ENCODE measurements around the gene BRIP1.

BRIP1 gene

GRCh38 chr17:61766520-61766919 is 96.8 kb downstream of the BRIP1 start:
- Mint-ChIP-seq H3K27ac (no peak overlapping the region), H3K4me1 (no peaks in the 10 kb centered on the region), H3K9me3 (peaks cover 44% of the 10 kb centered on the region), H3K27me3 (ENCODE audit: low read depth, poor library complexity) (no peaks in the 10 kb centered on the region), H3K4me3 (no peak overlapping the region), H3K36me3 (ENCODE audit: low read depth) (peaks cover 85% of the 10 kb centered on the region)
- TF ChIP-seq CTCF (IDR thresholded peaks at IDR 0.05): no peak
- DNase-seq: no peak

- DNase-seq: no peak
- H3K4me3 Mint-ChIP-seq: no peak overlapping the region
- peaks cover 33% of the 10 kb centered on the region for H3K9me3 Mint-ChIP-seq
- H3K36me3 Mint-ChIP-seq (ENCODE audit: low read depth): peaks cover 85% of the 10 kb centered on the region
- H3K27me3 Mint-ChIP-seq (ENCODE audit: low read depth, poor library complexity): no peaks in the 10 kb centered on the region
- no peaks in the 10 kb centered on the region for H3K4me1 Mint-ChIP-seq
- no peak overlapping the region for H3K27ac Mint-ChIP-seq
- no peak for TF ChIP-seq CTCF (IDR thresholded peaks at IDR 0.05)
Observed at GRCh38 chr17:61764846-61765245, 98.5 kb downstream of the BRIP1 start.

GRCh38 chr17:61761827-61762226 is 101.5 kb downstream of the BRIP1 start:
- peaks cover 84% of the 10 kb centered on the region for H3K36me3 Mint-ChIP-seq (ENCODE audit: low read depth)
- no peaks in the 10 kb centered on the region for H3K4me1 Mint-ChIP-seq
- no peak for TF ChIP-seq CTCF (IDR thresholded peaks at IDR 0.05)
- no peak overlapping the region for H3K4me3 Mint-ChIP-seq
- peaks cover 31% of the 10 kb centered on the region for H3K9me3 Mint-ChIP-seq
- no peak overlapping the region for H3K27ac Mint-ChIP-seq
- no peaks in the 10 kb centered on the region for H3K27me3 Mint-ChIP-seq (ENCODE audit: low read depth, poor library complexity)
- no peak for DNase-seq

- Mint-ChIP-seq H3K9me3 (peaks cover 31% of the 10 kb centered on the region), H3K27me3 (ENCODE audit: low read depth, poor library complexity) (no peaks in the 10 kb centered on the region), H3K4me3 (no peak overlapping the region), H3K4me1 (no peaks in the 10 kb centered on the region), H3K27ac (no peak overlapping the region), H3K36me3 (ENCODE audit: low read depth) (peaks cover 77% of the 10 kb centered on the region)
- no peak for TF ChIP-seq CTCF (IDR thresholded peaks at IDR 0.05)
- DNase-seq: no peak
Observed at GRCh38 chr17:61759362-61759761, 104.0 kb downstream of the BRIP1 start.

GRCh38 chr17:61758430-61758829 is 104.9 kb downstream of the BRIP1 start:
- peaks cover 75% of the 10 kb centered on the region for H3K36me3 Mint-ChIP-seq (ENCODE audit: low read depth)
- no peak for TF ChIP-seq CTCF (IDR thresholded peaks at IDR 0.05)

GRCh38 chr17:61757168-61757567 is 106.2 kb downstream of the BRIP1 start:
- Mint-ChIP-seq H3K27me3 (ENCODE audit: low read depth, poor library complexity) (no peaks in the 10 kb centered on the region), H3K36me3 (ENCODE audit: low read depth) (peaks cover 74% of the 10 kb centered on the region), H3K4me1 (no peaks in the 10 kb centered on the region), H3K9me3 (peaks cover 16% of the 10 kb centered on the region), H3K4me3 (no peak overlapping the region), H3K27ac (no peak overlapping the region)
- no peak for TF ChIP-seq CTCF (IDR thresholded peaks at IDR 0.05)
- DNase-seq: no peak

More at GRCh38 chr17:61758430-61758829, 104.9 kb downstream of the BRIP1 start:
- Mint-ChIP-seq H3K27me3 (ENCODE audit: low read depth, poor library complexity) (no peaks in the 10 kb centered on the region), H3K4me3 (no peak overlapping the region), H3K27ac (no peak overlapping the region), H3K9me3 (peaks cover 28% of the 10 kb centered on the region), H3K4me1 (no peaks in the 10 kb centered on the region)
- DNase-seq: no peak

Measured in nephron progenitor cell (in vitro differentiated cells).